HG03108 (cell line): ENCODE results near the gene RECK.
"Not testable (repeated sequence)": the region's sequence is repeated elsewhere in the genome, so short reads cannot be mapped to it uniquely, and the experiment has no call there.

Experiments
- ATAC-seq: cut with Tn5 transposase; IDR thresholded peaks from one replicate; pipeline ENCODE4 v1.9.1; 2021; ENCODE audit warnings: moderate library complexity; ENCODE audit not compliant: unreplicated experiment

RECK gene

GRCh38 chr9:36150574-36151315 lies 114.0 kb downstream of the RECK start:
- no peak for ATAC-seq

- peak; percentile 85 for ATAC-seq
Measured at GRCh38 chr9:36151316-36152210, 114.8 kb downstream of the RECK start.

- no peak for ATAC-seq
Measured at GRCh38 chr9:36152741-36153438, 116.2 kb downstream of the RECK start.

GRCh38 chr9:36153746-36154145 lies 117.0 kb downstream of the RECK start:
- ATAC-seq: no peak

GRCh38 chr9:36154331-36154952 lies 117.7 kb downstream of the RECK start:
- no peak for ATAC-seq

- ATAC-seq: no peak
Measured at GRCh38 chr9:36156116-36156515, 119.4 kb downstream of the RECK start.

GRCh38 chr9:36158122-36158521 lies 121.4 kb downstream of the RECK start:
- ATAC-seq: no peak

GRCh38 chr9:36158917-36159316 lies 122.2 kb downstream of the RECK start:
- no peak for ATAC-seq

GRCh38 chr9:36159509-36159908 lies 122.8 kb downstream of the RECK start:
- ATAC-seq: not testable (repeated sequence)

GRCh38 chr9:36160126-36160525 lies 123.4 kb downstream of the RECK start:
- ATAC-seq: not testable (repeated sequence)

- ATAC-seq: no peak
Measured at GRCh38 chr9:36161187-36161586, 124.5 kb downstream of the RECK start.

- ATAC-seq: no peak
Measured at GRCh38 chr9:36162211-36162738, 125.6 kb downstream of the RECK start.

GRCh38 chr9:36163049-36163785 lies 126.5 kb downstream of the RECK start:
- ATAC-seq: no peak

- ATAC-seq: no peak
Measured at GRCh38 chr9:36163786-36164170, 127.1 kb downstream of the RECK start.

GRCh38 chr9:36164372-36164771 lies 127.7 kb downstream of the RECK start:
- ATAC-seq: no peak

GRCh38 chr9:36164989-36165388 lies 128.3 kb downstream of the RECK start:
- ATAC-seq: no peak

- no peak for ATAC-seq
Measured at GRCh38 chr9:36165826-36166167, 129.1 kb downstream of the RECK start.

- ATAC-seq: peak; percentile 92
Measured at GRCh38 chr9:36166168-36166927, 129.6 kb downstream of the RECK start.

GRCh38 chr9:36169166-36169565 lies 132.5 kb downstream of the RECK start, which contains the start of gene CCIN:
Gene CCIN (plus strand): TSS chr9:36169388. CDS start chr9:36169503, 115 bp downstream.
- no peak for ATAC-seq
